Astrocyte of the hippocampus (primary cell): ENCODE results near the gene NPFF.
A peak's percentile ranks its signal among the peaks of the same experiment; 100 is the strongest.

ENCODE experiments used
- DNase-seq: peaks from one replicate; pipeline ENCODE4 v3.0.0; 2011; ENCODE audit warnings: low read depth, low spot score

The NPFF gene

GRCh38 chr12:53496752-53497032 lies 10.6 kb downstream of the NPFF start:
- no peak for DNase-seq

- peak; percentile 39 for DNase-seq
Observed at GRCh38 chr12:53495903-53496751, 11.2 kb downstream of the NPFF start.

DNA sequence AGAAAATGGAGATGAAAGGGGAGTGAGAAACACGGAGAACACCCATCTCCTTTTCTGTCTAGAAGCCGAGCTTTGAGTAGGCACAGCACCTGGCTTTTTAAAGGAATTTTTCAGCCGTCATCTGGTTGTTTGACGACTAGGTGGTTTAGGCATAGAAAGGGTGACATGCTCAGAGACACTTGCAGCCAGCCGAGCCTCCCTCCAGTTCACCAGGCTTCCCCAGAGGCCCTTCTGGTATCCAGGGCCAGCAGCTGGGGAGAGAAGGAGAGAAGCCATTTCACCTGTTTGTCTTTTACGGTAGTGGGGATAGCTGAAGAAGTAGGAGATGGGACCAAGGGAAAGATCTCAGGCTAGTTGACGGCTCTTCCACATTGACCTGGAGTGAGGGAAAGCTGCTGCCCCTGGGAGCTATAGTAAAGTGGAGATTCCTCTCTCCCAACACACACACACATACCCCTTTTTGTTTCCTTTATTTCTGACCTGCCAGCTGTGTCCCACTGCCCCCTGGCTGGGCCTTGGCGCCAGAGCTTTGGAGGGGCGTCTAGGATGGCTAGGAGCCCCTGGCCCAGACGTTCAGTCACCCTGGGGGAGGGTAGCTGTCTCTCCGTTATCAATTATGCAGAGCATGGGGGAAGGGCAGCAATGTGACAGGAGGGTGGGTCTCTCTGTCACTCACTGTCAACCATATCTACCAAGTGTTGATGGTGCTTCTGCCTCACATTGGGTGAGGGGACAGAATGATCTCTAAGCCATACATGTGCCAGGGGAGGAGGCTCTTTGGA lies 13.5 kb downstream of the NPFF start:
- DNase-seq = no peak

- DNase-seq = peak; percentile 96
Observed at GRCh38 chr12:53492830-53493609, 14.3 kb downstream of the NPFF start.

DNA sequence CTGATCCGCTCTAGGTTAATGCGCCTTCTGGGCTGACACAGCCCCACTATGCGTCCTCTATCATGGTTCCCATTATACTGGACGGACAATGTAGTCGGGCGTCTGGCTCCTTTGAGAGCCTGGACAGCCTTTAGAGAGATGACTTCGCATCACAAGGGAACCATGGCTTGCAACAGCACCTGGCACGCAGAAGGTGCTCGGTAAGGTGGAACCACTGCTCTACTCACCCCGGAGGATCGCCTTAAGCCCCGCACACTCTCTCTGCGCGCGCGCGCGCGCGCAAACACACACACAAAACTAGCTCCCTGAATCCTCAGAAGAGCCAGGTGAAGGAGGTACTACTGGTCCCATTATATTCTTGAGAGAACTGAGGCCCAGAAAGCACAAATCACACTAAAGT lies 15.1 kb downstream of the NPFF start:
- DNase-seq = peak; percentile 24

DNA sequence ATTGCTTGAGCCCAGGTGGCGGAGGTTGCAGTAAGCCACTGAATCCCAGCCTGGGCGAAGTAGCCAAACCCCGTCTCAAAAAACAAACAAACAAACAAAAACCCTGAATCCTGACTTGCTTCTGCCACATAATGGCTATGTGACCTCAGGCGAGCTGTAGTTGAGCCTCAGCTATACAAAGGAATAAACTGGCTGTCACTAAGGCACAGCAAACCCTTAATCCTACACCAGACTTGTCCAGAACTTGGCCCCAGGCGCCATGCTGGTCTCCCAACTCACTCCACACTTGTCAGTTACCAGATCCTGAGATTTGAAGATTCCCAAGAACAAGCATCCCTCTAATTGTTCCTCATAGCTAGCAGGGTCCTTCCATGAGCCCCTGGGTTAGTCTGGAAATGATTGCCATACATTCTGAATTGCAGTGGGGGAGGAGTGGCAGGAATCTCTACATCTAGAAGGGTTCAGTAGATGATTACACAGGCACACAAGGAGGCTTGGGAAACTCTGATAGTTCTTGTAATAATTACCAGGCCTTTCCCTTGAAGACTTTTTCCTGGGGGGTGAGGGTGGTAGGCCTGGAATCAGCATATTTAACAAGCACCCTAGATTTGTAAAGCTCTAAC lies 17.9 kb downstream of the NPFF start:
- DNase-seq = no peak

DNA sequence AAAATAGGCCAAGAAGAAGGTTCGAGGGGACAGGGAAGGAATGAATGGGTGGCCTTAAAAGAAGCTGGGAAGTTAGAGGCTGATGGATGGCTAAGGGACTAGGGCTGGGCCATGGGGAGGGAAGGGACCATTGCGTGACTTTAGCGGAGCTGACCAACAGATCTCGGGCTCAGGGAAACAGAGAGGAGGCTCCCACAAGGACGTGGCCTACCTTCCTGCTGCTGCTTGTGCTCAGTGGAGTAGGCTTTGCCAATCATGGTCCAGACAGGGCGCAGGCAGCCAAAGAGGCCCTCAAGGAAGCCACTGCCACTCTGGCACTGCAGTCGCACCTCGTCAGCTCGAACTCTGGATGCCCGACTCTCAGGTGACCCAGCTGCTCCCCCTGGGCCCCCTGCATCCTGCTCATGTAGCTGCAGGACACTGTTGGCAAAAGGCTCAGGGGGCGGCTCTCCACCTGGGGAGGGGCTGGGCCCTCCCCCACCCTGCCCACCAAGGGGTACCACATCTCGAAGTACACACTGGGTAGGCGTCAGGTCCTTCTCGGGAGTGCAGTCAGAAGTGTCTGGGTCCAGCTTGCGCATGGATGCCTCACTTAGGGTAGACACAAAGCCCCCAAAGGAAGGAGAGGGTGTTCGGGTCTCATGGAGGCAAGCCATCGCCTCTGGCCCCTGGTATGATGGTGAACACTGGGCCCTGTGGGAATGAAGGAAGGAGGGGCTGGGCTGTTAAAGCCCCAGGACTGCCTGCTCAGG lies 20.4 kb downstream of the NPFF start:
- DNase-seq = no peak

GRCh38 chr12:53485955-53486735 lies 21.1 kb downstream of the NPFF start:
- DNase-seq = no peak

DNA sequence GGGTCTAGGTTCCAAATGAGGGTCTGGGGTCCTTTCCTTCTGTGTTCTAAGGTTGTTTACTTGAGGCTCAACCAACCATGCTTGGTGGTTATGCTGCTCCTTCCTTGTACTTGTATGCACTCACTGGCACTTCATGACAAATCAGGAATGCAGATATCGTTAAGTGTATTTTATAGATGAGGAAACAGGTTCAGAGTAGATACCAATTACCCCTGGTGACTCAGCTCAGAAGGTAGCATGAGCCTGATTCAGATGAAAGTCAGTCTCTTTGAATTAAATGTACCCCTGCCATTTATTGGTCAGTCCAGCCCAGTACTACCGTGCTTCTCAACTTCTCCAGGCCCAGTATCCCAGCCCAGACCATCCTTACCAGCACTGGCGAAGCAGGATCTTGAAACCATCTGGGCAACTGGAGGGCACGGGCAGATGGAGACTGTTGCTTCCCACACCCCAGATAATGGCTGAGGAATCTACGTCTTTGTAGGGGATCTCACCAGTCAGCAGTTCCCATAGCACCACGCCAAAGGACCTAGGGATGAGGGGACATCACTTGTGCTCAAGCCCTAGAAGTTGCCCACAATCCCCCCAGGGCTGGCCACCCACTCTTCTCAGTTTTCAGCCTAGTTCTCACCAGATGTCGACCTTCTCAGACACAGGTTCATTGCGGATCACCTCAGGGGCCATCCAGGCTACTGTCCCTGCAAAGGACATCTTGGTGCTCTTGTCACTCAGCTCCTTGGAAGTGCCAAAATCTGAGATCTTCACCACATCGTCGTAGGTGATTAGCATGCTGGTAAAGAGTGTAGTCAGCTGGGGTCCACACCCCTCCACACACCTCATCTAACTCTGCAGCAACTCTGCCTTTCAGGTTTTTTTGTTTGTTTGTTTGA lies 22.4 kb downstream of the NPFF start:
- no peak for DNase-seq

- DNase-seq = no peak
Observed at GRCh38 chr12:53483979-53484377, 23.3 kb downstream of the NPFF start.

DNA sequence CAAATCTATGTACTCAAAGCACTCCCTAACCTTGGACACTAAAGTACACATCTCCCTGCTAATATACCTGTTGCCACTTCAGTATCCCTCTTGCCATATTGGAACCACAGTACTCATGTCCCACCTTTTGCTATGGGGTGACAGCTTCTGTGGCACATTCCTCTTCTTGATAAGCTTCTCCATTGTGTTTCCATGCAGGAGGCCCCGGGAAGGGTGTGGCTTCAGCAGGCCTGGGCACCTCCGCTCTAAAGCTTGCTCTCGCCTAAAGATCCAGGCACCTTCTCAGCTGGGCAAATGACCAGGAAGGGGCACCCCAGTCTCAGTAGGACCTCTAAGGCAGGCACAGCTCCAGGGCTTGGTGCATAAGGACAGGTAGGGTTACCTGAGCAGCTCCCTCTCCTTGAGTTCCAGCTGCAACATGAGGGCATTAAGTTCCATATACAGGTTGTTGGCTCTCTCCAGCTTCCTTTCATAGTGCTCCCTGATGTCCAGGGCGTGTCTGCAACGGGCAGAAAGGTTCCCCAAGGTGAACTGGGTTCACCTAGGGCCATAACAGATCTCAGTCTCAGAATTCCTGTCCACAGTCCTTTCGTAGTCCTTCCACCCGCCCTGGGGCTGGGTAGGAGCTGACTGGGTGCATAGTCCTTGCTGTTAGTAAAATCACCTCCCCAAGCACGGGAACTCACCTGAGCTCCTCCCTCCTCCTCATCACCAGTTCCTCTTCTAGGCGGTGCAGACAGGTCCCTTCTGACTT lies 23.9 kb downstream of the NPFF start:
- DNase-seq = no peak

- no peak for DNase-seq
Observed at GRCh38 chr12:53482626-53483168, 24.6 kb downstream of the NPFF start.

GRCh38 chr12:53481939-53482586 lies 25.2 kb downstream of the NPFF start:
- peak; percentile 48 for DNase-seq

- DNase-seq = peak; percentile 44
Observed at GRCh38 chr12:53481458-53481857, 25.8 kb downstream of the NPFF start.

GRCh38 chr12:53480491-53481442 lies 26.5 kb downstream of the NPFF start:
- DNase-seq = no peak

DNA sequence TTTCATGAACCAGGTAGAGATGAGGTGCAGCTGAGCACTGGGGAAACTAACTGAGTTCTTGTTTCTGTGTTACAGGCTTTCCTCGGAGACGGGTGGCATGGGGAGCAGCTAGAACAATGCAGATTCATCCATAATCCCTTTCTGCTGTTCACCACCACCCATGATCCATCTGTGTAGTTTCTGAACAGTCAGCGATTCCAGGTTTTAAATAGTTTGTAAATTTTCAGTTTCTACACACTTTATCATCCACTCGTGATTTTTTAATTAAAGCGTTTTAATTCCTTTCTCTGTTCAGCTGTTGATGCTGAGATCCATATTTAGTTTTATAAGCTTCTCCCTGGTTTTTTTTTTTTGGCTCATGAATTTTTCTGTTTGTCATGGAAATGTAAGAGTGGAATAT lies 28.0 kb downstream of the NPFF start:
- DNase-seq = no peak

- DNase-seq = no peak
Observed at GRCh38 chr12:53478865-53479264, 28.4 kb downstream of the NPFF start.
